ENCODE data around the gene NLE1.
"Not testable (repeated sequence)": the region's sequence is repeated elsewhere in the genome, so short reads cannot be mapped to it uniquely, and the experiment has no call there.

DNA sequence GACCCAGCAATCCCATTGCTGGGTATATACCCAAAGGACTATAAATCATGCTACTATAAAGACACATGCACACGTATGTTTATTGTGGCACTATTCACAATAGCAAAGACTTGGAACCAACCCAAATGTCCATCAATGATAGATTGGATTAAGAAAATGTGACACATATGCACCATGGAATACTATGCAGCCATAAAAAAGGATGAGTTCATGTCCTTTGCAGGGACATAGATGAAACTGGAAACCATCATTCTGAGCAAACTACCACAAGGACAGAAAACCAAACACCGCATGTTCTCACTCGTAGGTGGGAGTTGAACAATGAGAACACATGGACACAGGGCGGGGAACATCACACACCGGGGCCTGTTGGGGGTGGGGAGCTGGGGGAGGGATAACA lies 37.3 kb upstream of the NLE1 start:
- TF ChIP-seq, protein P1, sequence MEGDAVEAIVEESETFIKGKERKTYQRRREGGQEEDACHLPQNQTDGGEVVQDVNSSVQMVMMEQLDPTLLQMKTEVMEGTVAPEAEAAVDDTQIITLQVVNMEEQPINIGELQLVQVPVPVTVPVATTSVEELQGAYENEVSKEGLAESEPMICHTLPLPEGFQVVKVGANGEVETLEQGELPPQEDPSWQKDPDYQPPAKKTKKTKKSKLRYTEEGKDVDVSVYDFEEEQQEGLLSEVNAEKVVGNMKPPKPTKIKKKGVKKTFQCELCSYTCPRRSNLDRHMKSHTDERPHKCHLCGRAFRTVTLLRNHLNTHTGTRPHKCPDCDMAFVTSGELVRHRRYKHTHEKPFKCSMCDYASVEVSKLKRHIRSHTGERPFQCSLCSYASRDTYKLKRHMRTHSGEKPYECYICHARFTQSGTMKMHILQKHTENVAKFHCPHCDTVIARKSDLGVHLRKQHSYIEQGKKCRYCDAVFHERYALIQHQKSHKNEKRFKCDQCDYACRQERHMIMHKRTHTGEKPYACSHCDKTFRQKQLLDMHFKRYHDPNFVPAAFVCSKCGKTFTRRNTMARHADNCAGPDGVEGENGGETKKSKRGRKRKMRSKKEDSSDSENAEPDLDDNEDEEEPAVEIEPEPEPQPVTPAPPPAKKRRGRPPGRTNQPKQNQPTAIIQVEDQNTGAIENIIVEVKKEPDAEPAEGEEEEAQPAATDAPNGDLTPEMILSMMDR (conservative IDR thresholded peaks at IDR 0.05; ENCODE audit: low read length): not testable (repeated sequence)
- TF ChIP-seq EZH2phosphoT487 (IDR thresholded peaks at IDR 0.05; ENCODE audit: borderline replicate concordance, low read depth, low read length): not testable (repeated sequence)

Data from OCI-LY7 (cell line).